Measurements from ENCODE around the gene NUP62.

GRCh38 chr19:49956115-49956495 lies 26.8 kb upstream of the NUP62 start:
- no peak for TF ChIP-seq POLR2AphosphoS5 (IDR thresholded peaks at IDR 0.05)
- TF ChIP-seq CTCF (IDR thresholded peaks at IDR 0.05): no peak
- no peak for TF ChIP-seq EP300 (IDR thresholded peaks at IDR 0.05)
